NCI-H460 (cell line): ENCODE results near the gene TRMT44. TPM values are rescaled to one million over a fixed set of nuclear protein-coding genes. Genes with fewer than 3 reads are reported as not detected.
"Not testable (repeated sequence)": the region's sequence is repeated elsewhere in the genome, so short reads cannot be mapped to it uniquely, and the experiment has no call there.

Experiments
- DNase-seq: peaks from one replicate; pipeline ENCODE4 v3.0.0-alpha.2; 2016; ENCODE audit warnings: low read depth; ENCODE audit errors: extremely low read depth
- total RNA-seq: library from RNA; depleted of rRNA; stranded (reverse); fragments of >200 nt; shearing (Covaris generic); gene quantifications from 2 replicates; pipeline ENCODE4 v1.2.3, GENCODE V29; 2014

TRMT44 gene
- total RNA-seq, 1 experiment from 2014 or later: 5.7 TPM

DNA sequence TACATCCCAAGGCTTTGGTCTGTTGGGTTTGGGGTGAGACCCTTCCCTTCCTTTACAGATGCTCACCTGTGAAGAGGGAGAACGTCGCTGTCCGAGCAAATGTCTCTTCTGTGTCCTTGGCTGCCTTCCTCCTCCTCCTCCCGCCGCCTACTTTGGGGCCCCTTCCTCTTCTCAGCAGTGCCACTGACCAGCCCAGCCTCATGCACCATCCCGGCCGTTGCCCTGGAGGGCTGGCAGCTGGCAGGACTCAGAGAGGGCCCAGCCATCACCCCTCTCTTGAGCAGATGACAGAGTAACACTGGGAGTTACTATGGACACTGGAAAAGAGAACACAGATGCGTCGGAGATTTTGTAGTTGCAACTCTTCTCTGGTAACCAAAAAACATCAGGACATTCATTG, 68.2 kb downstream of the TRMT44 start:
- DNase-seq: no peak

DNA sequence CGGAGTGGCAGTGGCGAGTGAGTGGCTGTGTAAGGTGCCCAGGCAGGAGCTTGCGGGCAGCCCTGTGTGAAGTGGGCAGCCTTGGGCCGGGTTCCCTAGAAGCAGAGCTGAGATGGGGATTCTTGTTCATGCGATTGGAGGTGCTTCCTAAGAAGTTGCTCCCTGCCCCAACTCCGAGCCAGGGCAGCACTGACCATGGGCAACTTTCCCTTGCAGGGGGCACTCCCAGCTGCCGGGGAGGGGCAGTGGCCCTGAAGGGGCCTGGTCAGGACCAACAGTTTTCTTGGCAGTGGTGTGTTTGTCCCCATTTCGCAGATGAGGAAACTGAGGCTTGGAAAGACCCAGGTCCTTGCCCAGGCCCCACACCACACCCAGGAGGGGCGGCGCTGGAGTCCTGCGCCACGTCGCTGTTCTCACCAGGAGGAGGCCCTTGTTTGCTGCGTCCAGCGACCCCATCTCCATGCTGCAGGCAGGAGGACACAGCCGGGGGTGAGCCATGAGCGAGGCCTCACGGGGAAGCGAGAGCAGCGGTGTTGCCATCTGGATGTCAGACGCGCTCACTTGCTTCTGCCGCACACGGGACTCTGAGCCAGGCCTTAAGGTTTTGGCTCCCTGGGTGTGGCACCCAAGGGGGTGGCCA, 68.9 kb downstream of the TRMT44 start:
- no peak for DNase-seq

DNA sequence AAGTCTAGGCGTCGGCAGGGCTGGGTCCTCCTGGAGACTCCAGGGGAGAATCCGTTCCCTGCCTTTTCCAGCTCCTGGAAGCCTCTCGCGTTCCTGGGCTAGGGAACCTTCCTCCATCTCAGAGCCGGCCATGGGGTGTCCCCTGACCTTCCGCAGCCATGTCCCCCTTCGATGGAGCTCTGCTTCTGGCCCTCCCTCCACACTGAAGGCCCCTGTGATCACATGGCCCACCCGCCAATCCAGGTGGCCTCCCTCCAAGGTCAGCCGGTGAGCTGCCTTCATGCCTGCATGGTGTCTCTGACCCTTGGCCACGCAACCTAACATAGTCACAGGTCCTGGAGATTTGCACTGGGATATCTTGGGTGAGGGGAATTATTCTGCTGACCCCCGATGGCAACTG, 69.6 kb downstream of the TRMT44 start:
- no peak for DNase-seq

DNA sequence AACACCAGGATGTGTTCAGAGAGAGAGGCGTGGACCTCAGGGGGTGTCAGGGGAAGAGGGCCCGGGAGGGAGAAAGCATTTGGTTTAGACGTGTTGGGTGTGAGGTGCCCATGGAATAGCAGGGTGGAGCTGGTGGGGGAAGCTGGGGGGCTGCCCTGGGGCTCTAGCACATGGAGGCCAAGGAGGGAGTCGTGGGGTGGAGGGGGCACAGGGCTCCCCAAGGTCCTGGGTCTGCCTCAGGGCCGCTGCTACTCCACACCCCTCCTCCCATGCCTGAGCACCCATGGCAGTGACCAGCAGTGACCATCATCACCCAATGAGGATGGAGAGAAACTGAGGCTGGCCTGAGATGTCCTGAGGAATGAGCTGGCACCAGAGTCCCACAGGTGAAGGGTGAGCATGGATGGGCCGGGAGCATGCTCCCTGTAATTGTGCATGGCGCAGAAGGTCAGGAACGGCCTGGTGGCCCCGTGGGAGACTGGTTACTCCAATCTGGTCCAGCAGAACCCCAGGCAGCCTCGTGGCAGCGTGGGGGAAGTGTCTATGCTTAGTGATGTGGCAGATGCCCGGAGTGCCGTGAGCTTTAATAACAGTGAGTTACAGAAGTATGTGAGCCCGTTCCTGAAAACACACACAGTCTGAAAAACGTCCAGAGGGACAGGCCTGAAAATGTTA, 70.2 kb downstream of the TRMT44 start:
- no peak for DNase-seq

DNA sequence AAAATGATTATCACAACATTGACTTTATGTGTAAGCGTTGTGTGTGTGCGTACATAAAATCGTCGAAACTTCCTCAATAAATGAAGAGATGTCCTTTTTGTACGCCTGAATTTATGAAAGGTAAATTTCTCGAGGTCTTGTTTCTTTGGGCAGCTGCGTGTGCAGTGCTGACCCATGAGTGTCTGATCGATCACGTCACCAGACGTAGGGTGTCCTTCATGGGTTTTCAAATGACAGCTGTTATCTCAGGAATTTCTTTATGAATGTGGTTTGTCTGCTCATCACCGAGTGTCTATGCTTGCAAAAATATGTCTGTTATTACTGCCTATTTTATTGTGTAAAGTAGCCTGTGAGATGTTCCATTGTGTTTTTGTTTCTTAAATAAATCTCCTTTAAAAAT, 71.9 kb downstream of the TRMT44 start:
- no peak for DNase-seq

DNA sequence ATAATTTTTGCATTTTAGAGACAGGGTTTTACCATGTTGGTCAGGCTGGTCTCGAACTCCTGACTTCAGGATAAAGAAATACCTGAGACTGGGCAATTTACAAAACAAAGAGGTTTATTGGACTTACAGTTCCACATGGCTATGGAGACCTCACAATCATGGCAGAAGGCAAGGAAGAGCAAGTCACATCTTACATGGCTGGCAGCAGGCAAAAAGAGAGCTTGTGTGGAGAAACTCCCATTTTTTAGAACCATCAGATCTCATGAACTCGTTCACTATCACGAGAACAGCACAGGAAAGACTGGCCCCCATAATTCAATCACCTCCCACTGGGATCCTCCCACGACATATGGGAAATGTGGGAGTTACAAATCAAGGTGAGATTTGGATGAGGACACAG, 72.5 kb downstream of the TRMT44 start:
- DNase-seq: not testable (repeated sequence)

DNA sequence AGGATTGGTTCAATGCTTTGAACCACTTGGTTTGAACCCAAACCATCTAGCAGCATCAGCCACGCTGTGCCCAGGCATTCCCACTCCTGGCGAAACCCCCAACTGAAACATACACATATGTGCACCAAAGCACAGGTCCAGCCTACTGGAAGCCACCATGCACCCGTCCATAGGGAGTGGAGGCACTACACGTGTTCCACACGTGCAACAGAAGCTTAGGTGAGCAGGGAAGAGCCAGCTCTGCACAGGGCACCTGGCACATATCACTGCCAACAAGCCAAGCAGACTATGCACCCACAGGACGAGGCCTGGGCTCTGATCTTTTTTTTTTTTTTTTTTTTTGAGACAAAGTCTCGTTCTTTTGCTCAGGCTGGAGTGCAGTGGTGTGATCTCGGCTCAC, 73.4 kb downstream of the TRMT44 start:
- no peak for DNase-seq

DNA sequence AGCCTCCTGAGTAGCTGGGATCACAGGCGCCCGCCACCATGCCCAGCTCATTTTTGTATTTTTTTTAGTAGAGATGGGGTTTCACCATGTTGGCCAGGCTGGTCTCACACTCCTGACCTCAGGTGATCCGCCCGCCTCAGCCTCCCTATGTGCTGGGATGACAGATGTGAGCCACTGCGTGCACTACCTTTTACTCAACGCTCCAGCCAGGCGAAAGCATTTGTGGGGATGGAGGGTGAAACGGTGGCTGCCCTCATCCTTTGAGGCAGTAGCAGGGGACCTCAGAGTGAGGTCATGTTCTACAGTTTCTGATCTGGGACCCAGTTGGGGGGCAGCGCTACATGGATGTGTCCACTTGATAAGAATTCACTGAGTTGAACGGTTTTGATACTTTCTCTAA, 73.8 kb downstream of the TRMT44 start:
- DNase-seq: no peak

DNA sequence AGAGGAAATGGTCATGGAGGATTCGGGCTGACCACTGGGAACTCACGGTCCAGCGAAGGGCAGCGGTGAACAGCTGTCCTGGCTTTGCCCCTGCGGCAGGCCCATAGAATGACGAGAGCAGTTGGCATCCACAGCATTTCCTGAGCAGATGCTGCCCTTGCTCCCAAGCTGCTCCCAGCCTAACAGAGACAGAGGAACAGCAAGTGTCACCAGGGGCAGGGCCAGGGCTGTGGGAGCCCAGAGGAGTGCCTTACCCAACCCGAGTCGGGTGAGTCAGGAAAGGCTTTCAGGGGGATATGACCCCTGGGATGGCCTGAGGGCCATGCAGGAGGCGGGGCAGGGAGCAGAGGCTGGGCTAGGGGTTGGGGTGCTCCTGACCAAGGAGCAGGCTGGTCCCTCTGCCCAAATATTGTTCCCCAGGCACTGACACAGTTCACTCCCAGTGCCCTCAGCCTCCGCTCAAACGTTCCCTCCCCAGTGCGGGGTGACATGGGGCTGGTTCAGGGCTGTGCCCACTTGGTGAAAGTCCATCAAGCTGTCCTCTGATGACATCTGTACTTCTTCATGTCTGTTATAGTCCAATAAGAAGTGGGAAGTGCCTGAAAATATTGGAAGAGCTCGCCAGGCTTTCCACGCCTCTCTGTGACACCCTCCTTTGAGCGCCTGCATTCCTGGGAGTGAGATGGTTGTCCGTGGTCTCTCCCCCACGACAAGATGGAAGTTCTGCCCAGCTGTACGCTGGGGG, 74.9 kb downstream of the TRMT44 start:
- DNase-seq: no peak

DNA sequence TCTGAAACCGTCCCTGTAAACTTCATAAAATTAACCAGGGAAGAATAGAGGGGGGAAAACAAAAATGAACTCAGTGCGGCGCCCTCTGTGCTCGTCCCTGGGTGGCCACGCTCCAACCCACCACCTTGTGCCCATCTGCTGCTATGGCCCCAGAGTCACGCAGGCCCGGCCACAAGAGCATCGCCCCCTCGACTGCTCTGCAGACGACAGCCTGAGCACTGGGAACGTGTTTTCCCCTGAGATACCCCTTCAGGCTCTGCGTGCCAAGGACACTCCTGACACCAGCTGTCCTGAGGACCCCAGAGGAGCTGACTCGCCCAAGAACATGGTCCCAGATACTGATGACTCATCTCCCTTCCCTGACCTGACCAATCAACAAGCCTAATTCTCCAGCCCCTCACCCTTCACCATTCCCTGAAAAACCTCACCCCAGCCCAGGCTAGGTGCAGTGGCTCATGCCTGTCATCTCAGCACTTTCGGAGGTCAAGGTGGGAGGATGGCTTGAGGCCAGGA, 75.5 kb downstream of the TRMT44 start:
- DNase-seq: no peak

DNA sequence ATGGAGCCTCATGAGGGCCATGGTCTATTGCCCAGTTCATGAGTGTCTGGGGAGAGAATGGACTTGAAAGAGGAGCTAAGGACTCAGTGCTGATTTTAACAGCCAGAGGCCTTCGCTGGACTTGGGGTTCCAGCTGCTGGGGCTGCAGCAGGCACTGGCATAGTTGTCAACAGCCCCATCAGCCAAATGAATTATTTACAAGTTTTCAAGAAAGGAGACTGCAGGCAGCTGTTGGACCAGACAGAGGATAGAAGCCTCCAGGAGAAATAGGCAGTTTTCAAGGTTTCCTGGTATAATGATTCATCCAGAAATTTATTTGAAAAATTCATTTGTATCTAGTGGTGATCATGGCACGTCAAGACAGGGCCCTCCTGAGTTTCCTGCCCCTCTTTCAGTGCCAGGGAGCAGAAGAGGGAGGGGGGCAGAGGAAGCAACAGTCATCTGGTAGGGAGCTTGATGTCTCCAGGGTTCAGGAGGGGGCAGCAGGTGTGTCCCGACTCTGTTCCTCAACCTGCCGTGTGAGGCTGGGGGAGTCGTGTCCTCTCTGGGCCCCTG, 76.5 kb downstream of the TRMT44 start:
- no peak for DNase-seq

DNA sequence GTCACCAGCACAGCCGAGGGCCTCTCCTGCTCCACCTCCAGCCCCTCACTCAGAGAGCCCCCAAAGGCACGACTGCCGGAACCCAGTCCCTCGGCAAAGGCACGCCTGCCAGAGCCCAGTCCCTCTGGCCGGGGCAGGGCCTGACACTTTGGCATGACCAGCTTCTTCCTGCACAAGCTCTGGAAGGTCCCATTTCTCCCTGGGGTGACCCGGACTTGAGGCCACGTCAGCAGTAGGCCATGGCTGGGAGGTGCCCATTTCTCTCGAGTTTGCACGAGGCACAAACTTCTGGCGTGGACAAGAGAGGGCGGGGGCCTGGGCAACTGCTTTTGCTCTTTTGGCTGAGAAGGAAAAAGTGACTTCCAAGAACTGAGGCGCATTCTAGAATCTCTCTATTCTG, 77.4 kb downstream of the TRMT44 start:
- DNase-seq: no peak

DNA sequence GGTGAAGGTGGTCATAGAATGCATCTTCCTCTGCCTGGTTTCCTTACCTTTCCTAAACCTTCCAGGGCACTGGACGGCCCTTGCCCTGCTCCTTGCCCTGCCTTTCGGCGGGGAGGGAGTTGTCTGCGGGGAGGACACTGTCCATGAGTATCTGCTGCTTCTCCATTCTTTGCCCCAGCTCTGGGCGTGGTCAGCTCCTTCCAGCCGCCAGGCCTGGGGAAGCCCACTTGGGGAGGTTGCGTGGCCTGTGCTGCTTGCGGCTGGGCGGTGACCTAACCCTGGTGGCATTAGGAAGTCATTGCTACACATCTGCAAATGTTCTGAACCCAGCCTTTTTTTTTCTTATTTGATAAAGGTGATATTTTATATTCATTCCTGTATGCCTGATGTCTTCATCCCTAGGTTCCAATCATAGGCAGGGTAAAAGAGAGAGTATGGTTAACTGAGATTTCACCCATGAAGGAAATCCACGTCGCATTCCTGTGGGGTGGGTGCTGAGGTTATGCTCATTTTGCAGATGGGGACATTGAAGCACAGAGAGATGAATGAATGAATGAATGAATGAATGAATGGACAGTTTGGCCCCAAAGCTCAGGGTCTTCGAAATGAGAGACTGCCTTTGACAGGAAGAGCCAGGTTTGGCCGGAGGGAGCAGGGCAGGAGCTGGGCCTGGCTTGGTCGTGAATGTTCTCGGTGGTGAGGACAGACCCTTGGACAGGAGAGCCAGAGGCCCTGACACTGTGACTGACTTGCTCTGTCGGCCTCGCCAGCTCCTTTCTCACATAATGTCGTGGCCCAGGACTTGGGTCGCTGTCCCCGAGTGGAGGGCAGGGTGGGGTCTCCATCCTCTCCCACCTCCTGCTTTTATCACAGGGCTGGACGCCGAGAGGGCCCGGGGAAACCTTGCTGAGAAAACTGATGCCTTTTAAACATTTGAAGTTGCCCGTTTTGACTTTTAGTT, 81.9 kb downstream of the TRMT44 start:
- DNase-seq: no peak

DNA sequence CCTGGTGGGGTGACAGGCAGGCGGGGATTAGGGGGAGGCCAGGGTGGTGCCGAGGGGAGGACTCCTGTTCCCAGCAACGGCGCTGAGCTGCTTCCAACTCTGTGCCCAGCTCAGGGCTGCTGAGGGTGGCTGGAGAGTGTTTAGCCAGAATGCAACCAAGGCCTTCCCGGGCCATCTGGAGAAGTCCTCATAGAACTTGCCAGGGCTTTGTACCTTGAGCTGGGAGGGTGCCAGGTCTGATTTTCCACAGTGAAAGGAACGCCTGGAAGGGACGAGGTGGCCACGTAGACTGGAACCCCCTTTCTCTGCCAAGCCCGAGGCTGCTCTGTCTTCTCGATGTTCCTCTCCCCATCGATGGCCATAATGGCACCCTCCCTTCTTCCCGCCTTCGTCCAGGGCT, 82.6 kb downstream of the TRMT44 start:
- DNase-seq: no peak

DNA sequence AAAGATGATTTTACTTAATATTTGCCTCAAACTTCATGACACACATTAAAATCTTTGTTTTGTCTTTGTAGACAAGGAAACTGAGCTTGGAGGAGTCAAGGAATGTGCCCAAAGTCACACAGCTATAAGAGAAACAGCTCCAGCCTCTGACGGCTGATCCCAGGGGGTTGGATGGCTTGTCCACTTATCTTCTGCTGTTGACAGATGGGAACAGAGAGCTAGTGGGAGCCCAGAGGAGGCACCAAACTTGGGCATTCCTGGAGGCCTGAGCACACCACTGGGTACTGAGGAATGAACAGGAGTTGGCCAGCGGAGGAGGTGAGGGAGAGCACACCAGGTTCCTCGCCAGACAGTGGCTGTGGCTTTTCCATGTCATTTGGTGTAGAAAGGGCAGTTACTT, 83.2 kb downstream of the TRMT44 start:
- no peak for DNase-seq

DNA sequence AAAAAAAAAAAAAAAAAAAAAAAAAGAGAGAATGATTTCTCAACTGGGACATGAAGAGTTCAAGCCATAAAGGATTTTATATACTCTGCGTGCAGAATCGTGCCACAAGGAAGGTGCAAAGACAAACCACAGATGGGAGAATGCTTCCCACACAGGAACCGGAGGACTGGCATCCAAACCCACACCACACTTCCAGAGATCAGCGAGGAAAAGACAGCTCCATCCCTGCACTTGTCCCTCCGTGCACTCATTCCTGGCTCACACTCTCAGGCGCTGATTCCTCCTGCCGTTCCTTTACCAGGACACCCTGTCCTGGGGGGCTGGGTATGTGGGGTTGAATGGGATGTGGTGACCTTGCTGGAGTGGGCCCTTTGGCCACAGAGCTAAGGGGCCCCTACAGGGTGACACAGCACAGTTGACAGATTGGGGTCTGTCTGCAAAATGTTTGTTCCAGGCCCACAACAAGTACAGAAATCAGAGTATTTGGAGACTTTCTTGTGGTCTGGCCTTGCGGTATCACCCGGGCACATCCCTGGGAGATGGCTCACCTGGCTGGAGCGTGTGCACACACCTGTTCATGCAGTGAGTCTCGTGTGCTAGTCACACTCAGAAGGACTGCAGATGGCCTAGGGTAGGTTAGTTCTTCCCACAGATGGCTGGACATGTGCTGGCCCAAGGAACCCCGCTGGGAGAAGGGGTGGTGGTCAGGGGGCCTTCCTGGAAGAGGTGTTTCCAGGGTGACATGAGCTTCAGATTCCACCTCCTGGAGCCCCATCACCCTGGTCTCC, 84.2 kb downstream of the TRMT44 start:
- no peak for DNase-seq

DNA sequence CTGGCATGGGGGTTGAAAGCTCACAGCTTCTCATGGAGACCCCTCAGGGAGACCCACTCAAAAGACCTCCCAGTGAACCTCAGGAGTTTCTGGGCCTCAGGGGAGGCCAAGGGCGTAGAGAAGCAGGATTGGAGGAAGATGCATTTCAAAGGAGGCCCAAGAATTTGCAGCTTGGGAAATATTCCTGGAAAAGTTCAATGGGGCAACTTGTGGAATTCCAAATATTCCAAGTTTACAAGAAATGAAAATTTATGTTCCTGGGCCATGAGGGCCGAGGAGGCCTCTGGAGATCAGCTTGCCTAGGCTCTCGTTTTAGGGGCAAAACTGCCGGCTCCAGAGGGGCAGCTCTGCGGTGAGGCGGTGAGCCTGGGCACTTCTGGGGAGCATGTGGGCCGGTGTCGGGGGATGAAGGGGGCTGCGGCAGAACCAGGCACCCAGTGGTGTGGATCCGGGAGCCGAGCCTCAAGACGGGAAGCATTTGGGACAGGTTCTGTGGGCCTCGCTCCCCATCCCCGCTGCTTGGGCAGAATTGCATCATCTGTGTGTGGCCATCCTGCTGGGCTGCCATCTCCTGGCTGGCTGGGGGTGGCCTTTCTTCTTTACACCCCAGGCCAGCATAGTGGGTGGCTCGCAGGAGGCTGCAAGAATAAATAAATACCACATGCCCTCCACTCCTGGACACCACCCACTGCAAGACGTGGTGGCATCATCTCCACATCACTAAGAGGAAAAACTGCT, 85.0 kb downstream of the TRMT44 start:
- no peak for DNase-seq
